Right lobe of liver (tissue), 6 donors: ENCODE measurements around the gene ADGRD1. TPM values are rescaled to one million over a fixed set of nuclear protein-coding genes. Genes with fewer than 3 reads are reported as not detected.

Experiments
- ATAC-seq, 4 donors: fragments of 200-7000 bp; cut with Tn5 transposase; one replicate each; pipeline ENCODE4 v1.9.1; 2020; ENCODE audit warnings: mild to moderate bottlenecking in 4 of 4, moderate library complexity in 4 of 4
- DNase-seq, 3 donors: peaks; one replicate each; pipeline ENCODE4 v3.0.0-alpha.2; 2020
- H3K27ac ChIP-seq, 3 donors: fragments of 200-600 bp; one replicate each; pipeline ENCODE4 v1.8.0; 2022
- H3K27me3 ChIP-seq, 2 donors: fragments of 200-600 bp; one replicate each; pipeline ENCODE4 v1.8.0; 2022
- H3K36me3 ChIP-seq, 4 donors: fragments of 200-600 bp; sonication (generic) in 1 of 4; one replicate each; pipeline versions ENCODE4 v1.5.1 to v1.8.0; 2017 to 2022; ENCODE audit warnings: control low read depth in 1 of 4
- H3K4me1 ChIP-seq, 4 donors: fragments of 200-600 bp; sonication (generic) in 1 of 4; one replicate each; pipeline versions ENCODE4 v1.5.1 to v1.8.0; 2017 to 2022; ENCODE audit warnings: control low read depth in 1 of 4
- H3K4me3 ChIP-seq, 3 donors: fragments of 200-600 bp; one replicate each; pipeline ENCODE4 v1.8.0; 2022
- H3K9me3 ChIP-seq, 4 donors: fragments of 200-600 bp; sonication (generic) in 1 of 4; one replicate each; pipeline versions ENCODE4 v1.5.1 to v1.8.0; 2017 to 2022; ENCODE audit warnings: control low read depth in 1 of 4
- CTCF ChIP-seq, 4 donors: fragments of 200-600 bp in 3 of 4; fragments of 450-650 bp in 1 of 4; IDR thresholded peaks; one replicate each; pipeline versions ENCODE4 v1.5.1 to v1.8.0; 2016 to 2022; ENCODE audit warnings: antibody characterized with exemption in 4 of 4, mild to moderate bottlenecking in 2 of 4
- POLR2A ChIP-seq: fragments of 450-650 bp; IDR thresholded peaks from one replicate; pipeline ENCODE4 v1.6.1; 2017; ENCODE audit warnings: antibody characterized with exemption, mild to moderate bottlenecking
- WGBS: methylation state at CpG from one replicate; pipeline ENCODE4 v1.1.6; 2018; ENCODE audit warnings: low coverage, low lambda C conversion rate; ENCODE audit not compliant: insufficient coverage; ENCODE audit errors: missing lambda C conversion rate; 5-methylcytosine and 5-hydroxymethylcytosine counted together
- intact Hi-C, 2 donors: fragments of 100-400 bp; cut with DNase I; formaldehyde crosslinking; loops; one replicate each; pipeline versions ENCODE4 v1.11.2 to v1.14.1; 2022
- total RNA-seq, 6 experiments: library from RNA; depleted of rRNA in 2 of 6; stranded (reverse); fragments of >200 nt in 2 of 6; fragmentation: NEBNext Ultra II Directional in 3 of 6; extraction: Animal tissue kit (Norgen Biotek cat#: 25700) in 3 of 6; gene quantifications; one replicate each; pipeline versions ENCODE4 v1.1.0 to v1.2.4, GENCODE V29; 2016 to 2023
- donor health status: DM: no; HTN: yes; CAD: no.
- donor health status: DM: no; HTN: no; CAD: no.
- donor health status: DM: no; HTN: no; CAD: no.
- donor health status: DM: no; HTN: yes; CAD: no.
- donor health status: DM: no; HTN: yes; CAD: no.

ADGRD1 gene
- total RNA-seq, 6 experiments from 2014 or later, result 4.7 to 17.0 (median 10.9) TPM

DNA sequence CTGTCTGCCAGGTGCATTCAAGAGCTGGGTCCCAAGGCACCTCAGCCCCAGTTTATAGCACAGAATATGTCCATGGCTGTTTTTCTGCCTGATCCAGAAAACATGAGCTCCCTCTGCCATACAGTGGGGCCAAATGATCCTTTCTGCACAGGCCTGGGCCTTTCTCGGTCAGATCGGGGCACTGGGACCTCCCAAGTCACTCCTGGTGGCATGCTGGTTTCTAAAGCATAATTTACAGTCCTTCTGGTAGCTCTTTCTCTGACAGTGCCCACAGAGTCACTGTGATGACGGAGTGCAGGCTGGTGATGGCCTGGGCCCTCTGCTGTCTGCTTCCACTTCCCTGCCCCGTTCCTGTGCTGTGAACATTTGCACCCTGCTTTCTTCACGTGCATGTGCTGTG is 99.2 kb downstream of the ADGRD1 start:
- Histone ChIP-seq H3K4me1 (no peaks in the 10 kb centered on the region), H3K27ac (no peak overlapping the region), H3K27me3 (no peaks in the 10 kb centered on the region), H3K9me3 (no peaks in the 10 kb centered on the region), H3K36me3 (no peaks in the 10 kb centered on the region), H3K4me3 (no peak overlapping the region)
- TF ChIP-seq POLR2A (no peak), CTCF (IDR thresholded peaks at IDR 0.05) (no peak)
- ATAC-seq (no peak), DNase-seq (peak in 1 of 3 donors; percentile 21)
- 47% methylated on average over 3 of the region's 5 CpGs for WGBS
- intact Hi-C loops, result no loop called here

GRCh38 chr12:131053567-131053966 is 99.9 kb downstream of the ADGRD1 start:
- Histone ChIP-seq H3K9me3 (no peaks in the 10 kb centered on the region), H3K4me3 (no peak overlapping the region), H3K27ac (no peak overlapping the region), H3K36me3 (no peaks in the 10 kb centered on the region), H3K4me1 (no peaks in the 10 kb centered on the region), H3K27me3 (no peaks in the 10 kb centered on the region)
- ATAC-seq (no peak), DNase-seq (no peak)
- intact Hi-C loops, result no loop called here
- TF ChIP-seq POLR2A, result no peak
- TF ChIP-seq CTCF (IDR thresholded peaks at IDR 0.05), result no peak
- 86% methylated on average over 6 of the region's 6 CpGs for WGBS

GRCh38 chr12:131054345-131055092 is 100.8 kb downstream of the ADGRD1 start:
- H3K4me3 ChIP-seq, result no peak overlapping the region
- TF ChIP-seq POLR2A (no peak), CTCF (IDR thresholded peaks at IDR 0.05) (no peak)
- 74% methylated on average over 12 of the region's 19 CpGs for WGBS
- no peaks in the 10 kb centered on the region for H3K27me3 ChIP-seq
- ATAC-seq, result no peak
- no peaks in the 10 kb centered on the region for H3K9me3 ChIP-seq
- no peak overlapping the region for H3K27ac ChIP-seq
- no peaks in the 10 kb centered on the region for H3K4me1 ChIP-seq
- intact Hi-C loops, result no loop called here
- DNase-seq, result peak in 1 of 3 donors; percentile 28
- no peaks in the 10 kb centered on the region for H3K36me3 ChIP-seq

DNA sequence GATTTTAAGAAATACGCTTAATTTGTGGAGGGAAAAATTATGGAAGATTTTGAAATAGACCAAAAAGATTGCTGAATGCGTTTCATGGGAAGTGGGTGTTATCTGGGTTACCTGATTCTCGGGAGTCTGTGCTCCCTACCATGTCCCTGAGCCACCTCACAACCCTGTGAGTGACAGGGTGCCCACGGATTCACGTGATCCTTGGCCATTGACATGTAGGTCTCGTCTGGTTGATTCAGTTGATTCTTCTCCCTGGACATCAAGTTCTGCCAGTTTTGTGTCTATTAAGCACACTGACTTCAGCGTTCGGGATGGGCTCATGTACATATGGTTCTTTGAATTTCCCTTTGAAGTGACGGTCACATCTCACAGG is 101.4 kb downstream of the ADGRD1 start:
- ATAC-seq (no peak), DNase-seq (no peak)
- Histone ChIP-seq H3K4me1 (no peaks in the 10 kb centered on the region), H3K27me3 (no peaks in the 10 kb centered on the region), H3K9me3 (no peaks in the 10 kb centered on the region), H3K36me3 (no peaks in the 10 kb centered on the region), H3K4me3 (no peak overlapping the region), H3K27ac (no peak overlapping the region)
- 82% methylated on average over 6 of the region's 9 CpGs for WGBS
- no peak for TF ChIP-seq CTCF (IDR thresholded peaks at IDR 0.05)
- no peak for TF ChIP-seq POLR2A
- intact Hi-C loops, result no loop called here
